Immature natural killer cell (primary cell): ENCODE results near the gene FPR1. TPM values are rescaled to one million over a fixed set of nuclear protein-coding genes. Genes with fewer than 3 reads are reported as not detected.

Experiments
- DNase-seq, 3 donors: peaks; one replicate each; pipeline ENCODE4 v3.0.0; 2022; ENCODE audit warnings: mixed read lengths in 1 of 3
- H3K27ac Mint-ChIP-seq, 6 donors: one replicate each; pipeline ENCODE4 v1.8.0; 2020; ENCODE audit warnings: mixed read lengths in 6 of 6, mild to moderate bottlenecking in 5 of 6, inconsistent platforms in 4 of 6, moderate library complexity in 3 of 6
- H3K27me3 Mint-ChIP-seq, 3 donors: one replicate each; pipeline ENCODE4 v1.8.0; 2020 to 2021; ENCODE audit warnings: low read depth in 3 of 3, mild to moderate bottlenecking in 3 of 3, mixed read lengths in 3 of 3, moderate library complexity in 3 of 3, inconsistent platforms in 1 of 3
- H3K36me3 Mint-ChIP-seq, 3 donors: one replicate each; pipeline ENCODE4 v1.8.0; 2020; ENCODE audit warnings: mixed read lengths in 3 of 3, inconsistent platforms in 2 of 3, mild to moderate bottlenecking in 2 of 3
- H3K4me1 Mint-ChIP-seq, 2 donors: one replicate each; pipeline ENCODE4 v1.8.0; 2020; ENCODE audit warnings: inconsistent platforms in 2 of 2, mild to moderate bottlenecking in 2 of 2, mixed read lengths in 2 of 2, moderate library complexity in 1 of 2
- H3K4me3 Mint-ChIP-seq, 5 donors: one replicate each; pipeline ENCODE4 v1.8.0; 2020; ENCODE audit warnings: mild to moderate bottlenecking in 5 of 5, mixed read lengths in 5 of 5, inconsistent platforms in 3 of 5, moderate library complexity in 3 of 5
- H3K9me3 Mint-ChIP-seq, 6 donors: one replicate each; pipeline ENCODE4 v1.8.0; 2020; ENCODE audit warnings: mild to moderate bottlenecking in 6 of 6, mixed read lengths in 6 of 6, inconsistent platforms in 4 of 6, moderate library complexity in 3 of 6
- polyA plus RNA-seq, 3 donors: library from polyadenylated mRNA; unstranded; fragments of 300-500 nt; fragmentation: Illumina TruSeq; gene quantifications; one replicate each; pipeline ENCODE4 v1.2.3, GENCODE V29; 2021

The FPR1 gene
- polyA plus RNA-seq, 3 donors from 2014 or later = 1.8 to 6.9 (median 1.8) TPM

- Mint-ChIP-seq H3K9me3 (peaks cover 0 to 5% (median under 1%) of the 10 kb centered on the region in 6 donors), H3K36me3 (no peaks in the 10 kb centered on the region), H3K4me3 (no peak overlapping the region), H3K27me3 (peaks cover 3 to 12% (median 9%) of the 10 kb centered on the region in 3 donors), H3K4me1 (no peaks in the 10 kb centered on the region), H3K27ac (no peak overlapping the region)
- no peak for DNase-seq
Measured at GRCh38 chr19:51766461-51766860, 14.8 kb upstream of the FPR1 start.

GRCh38 chr19:51765086-51765485 lies 13.4 kb upstream of the FPR1 start:
- Mint-ChIP-seq H3K27me3 (peaks cover 3 to 12% (median 9%) of the 10 kb centered on the region in 3 donors), H3K9me3 (peaks cover 0 to 5% (median under 1%) of the 10 kb centered on the region in 6 donors), H3K36me3 (no peaks in the 10 kb centered on the region), H3K4me1 (no peaks in the 10 kb centered on the region), H3K4me3 (no peak overlapping the region), H3K27ac (no peak overlapping the region)
- DNase-seq = no peak

DNA sequence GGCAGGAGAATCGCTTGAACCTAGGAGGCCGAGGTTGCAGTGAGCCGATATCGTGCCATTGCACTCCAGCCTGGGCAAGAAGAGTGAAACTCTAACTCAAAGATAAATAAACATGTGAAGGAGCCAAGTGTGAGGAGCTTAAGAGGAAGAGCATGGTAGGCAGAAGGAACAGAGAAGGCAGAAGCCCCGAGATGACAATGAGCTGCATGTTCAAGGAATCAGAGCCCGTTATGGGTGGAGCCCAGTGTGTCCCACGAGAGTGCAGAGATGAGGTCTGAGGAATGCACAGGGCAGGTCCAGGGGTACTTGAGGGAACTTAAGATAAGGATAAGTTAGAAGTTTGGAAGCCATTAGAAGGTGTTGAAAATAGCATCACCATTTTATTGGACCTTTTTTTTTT lies 10.0 kb upstream of the FPR1 start:
- Mint-ChIP-seq H3K27ac (no peak overlapping the region), H3K4me1 (no peaks in the 10 kb centered on the region), H3K36me3 (no peaks in the 10 kb centered on the region), H3K9me3 (peaks cover 0 to 8% (median 4%) of the 10 kb centered on the region in 6 donors), H3K4me3 (no peak overlapping the region), H3K27me3 (peaks cover 3 to 15% (median 8%) of the 10 kb centered on the region in 3 donors)
- no peak for DNase-seq

DNA sequence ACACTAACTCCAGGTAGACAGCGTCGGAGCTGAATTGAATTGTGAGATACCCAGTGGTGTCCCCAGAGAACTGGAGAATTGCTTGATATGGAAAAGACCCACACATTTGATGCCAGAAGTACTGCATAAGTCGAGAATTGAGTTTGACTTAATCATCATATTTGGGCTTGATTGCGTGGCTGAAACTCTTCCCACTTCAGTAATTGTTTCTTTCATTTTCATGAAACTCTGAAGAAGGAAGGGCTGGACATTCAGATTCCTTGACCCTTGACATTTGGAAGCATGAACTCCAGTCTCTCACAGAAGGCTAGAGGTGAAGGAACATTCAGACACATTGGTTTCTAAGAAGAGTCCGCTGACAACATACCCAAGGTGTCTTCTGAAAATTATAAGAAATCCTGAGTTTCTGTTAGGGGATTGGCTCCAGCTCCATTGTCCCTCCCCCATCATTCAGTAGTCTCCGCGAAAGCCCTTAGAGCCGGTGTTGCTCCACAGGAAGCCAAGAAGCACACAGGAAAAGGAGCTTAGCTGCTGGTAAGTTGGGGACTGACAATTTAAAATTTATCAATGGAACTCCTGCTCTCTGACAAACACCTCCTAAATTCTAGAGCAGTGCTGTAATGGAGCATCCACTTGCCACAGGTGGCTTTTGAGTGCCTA lies 9.1 kb upstream of the FPR1 start, which contains the start of gene FPR2:
TSS of gene FPR2 (plus strand) at position 484 of the 660 bp plus-strand sequence. CDS start 7,479 bp downstream, outside the sequence.
- peaks cover 3 to 11% (median 6%) of the 10 kb centered on the region in 3 donors for H3K27me3 Mint-ChIP-seq
- peaks cover 0 to 8% (median 4%) of the 10 kb centered on the region in 6 donors for H3K9me3 Mint-ChIP-seq
- no peak for DNase-seq
- H3K4me3 Mint-ChIP-seq = no peak within 1 kb of the TSS
- no peaks in the 10 kb centered on the region for H3K36me3 Mint-ChIP-seq
- H3K4me1 Mint-ChIP-seq = no peaks in the 10 kb centered on the region
- no peak within 1 kb of the TSS for H3K27ac Mint-ChIP-seq

GRCh38 chr19:51755571-51755970 lies 3.9 kb upstream of the FPR1 start:
- Mint-ChIP-seq H3K36me3 (no peaks in the 10 kb centered on the region), H3K4me3 (no peak overlapping the region), H3K9me3 (peaks cover 0 to 5% (median 1%) of the 10 kb centered on the region in 6 donors), H3K4me1 (no peaks in the 10 kb centered on the region), H3K27me3 (peaks cover 3 to 6% (median 4%) of the 10 kb centered on the region in 3 donors), H3K27ac (no peak overlapping the region)
- DNase-seq = no peak

DNA sequence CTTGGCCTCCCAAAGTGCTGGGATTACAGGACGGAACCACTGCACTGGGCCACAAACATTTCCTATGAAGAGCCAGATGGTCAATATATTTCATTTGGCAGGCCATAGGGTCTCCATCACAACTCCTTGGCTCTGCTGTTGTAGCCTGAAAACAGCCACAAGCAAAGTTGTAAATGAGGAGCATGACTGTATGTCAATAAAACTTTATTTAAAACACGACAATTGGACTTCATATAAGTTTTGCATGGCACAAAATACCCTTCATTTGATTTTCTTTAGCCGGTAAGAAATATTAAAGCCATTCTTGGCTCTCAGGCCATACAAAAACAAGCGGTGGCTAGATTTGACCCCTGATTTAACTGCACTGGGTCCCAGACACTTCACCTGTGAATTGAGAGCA lies 3.1 kb upstream of the FPR1 start:
- DNase-seq = no peak
- H3K27me3 Mint-ChIP-seq = peaks cover 0 to 6% (median 4%) of the 10 kb centered on the region in 3 donors
- no peak overlapping the region for H3K4me3 Mint-ChIP-seq
- H3K9me3 Mint-ChIP-seq = peaks cover 0 to 4% (median 1%) of the 10 kb centered on the region in 6 donors
- no peaks in the 10 kb centered on the region for H3K4me1 Mint-ChIP-seq
- no peaks in the 10 kb centered on the region for H3K36me3 Mint-ChIP-seq
- H3K27ac Mint-ChIP-seq = no peak overlapping the region

DNA sequence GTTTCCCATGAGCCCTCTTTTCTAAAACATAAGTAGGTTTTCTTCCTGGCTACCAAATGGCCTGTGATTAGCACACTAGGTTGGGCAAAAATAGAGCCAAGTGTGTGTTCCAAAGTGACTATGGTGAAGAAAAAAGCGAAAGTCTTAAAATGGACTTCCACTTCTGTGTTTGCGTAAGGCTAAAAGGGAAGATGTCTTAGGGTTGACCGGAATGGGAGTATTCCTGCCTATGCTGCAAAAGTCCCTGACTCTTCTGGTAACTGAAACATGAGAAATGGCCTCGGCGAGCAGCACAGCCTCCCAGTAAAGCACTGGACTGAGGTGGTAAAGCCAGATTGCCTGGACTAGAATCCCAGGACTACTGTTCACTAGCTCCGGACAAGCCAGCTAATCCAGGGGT lies 2.4 kb upstream of the FPR1 start:
- H3K9me3 Mint-ChIP-seq = no peaks in the 10 kb centered on the region
- no peak for DNase-seq
- no peak overlapping the region for H3K4me3 Mint-ChIP-seq
- no peak overlapping the region for H3K27ac Mint-ChIP-seq
- peaks cover 0 to 6% (median 6%) of the 10 kb centered on the region in 3 donors for H3K27me3 Mint-ChIP-seq
- no peaks in the 10 kb centered on the region for H3K36me3 Mint-ChIP-seq
- no peaks in the 10 kb centered on the region for H3K4me1 Mint-ChIP-seq

- H3K4me3 Mint-ChIP-seq = no peak overlapping the region
Measured at GRCh38 chr19:51750400-51751094, 1.1 kb downstream of the FPR1 start.

GRCh38 chr19:51749979-51750378 lies 1.7 kb downstream of the FPR1 start:
- H3K27ac Mint-ChIP-seq = no peak overlapping the region
- H3K36me3 Mint-ChIP-seq = no peaks in the 10 kb centered on the region
- peaks cover 0 to 9% (median 9%) of the 10 kb centered on the region in 3 donors for H3K27me3 Mint-ChIP-seq
- H3K4me1 Mint-ChIP-seq = no peaks in the 10 kb centered on the region
- DNase-seq = no peak
- H3K9me3 Mint-ChIP-seq = no peaks in the 10 kb centered on the region
- H3K4me3 Mint-ChIP-seq = no peak overlapping the region

More at GRCh38 chr19:51750400-51751094, 1.1 kb downstream of the FPR1 start:
- no peaks in the 10 kb centered on the region for H3K36me3 Mint-ChIP-seq
- no peaks in the 10 kb centered on the region for H3K4me1 Mint-ChIP-seq
- peaks cover 0 to 9% (median 7%) of the 10 kb centered on the region in 3 donors for H3K27me3 Mint-ChIP-seq
- DNase-seq = no peak
- no peaks in the 10 kb centered on the region for H3K9me3 Mint-ChIP-seq
- H3K27ac Mint-ChIP-seq = no peak overlapping the region

GRCh38 chr19:51746731-51747130 lies 4.9 kb downstream of the FPR1 start:
- peaks cover 0 to 3% (median 0%) of the 10 kb centered on the region in 3 donors for H3K36me3 Mint-ChIP-seq
- H3K27ac Mint-ChIP-seq = no peak overlapping the region
- DNase-seq = no peak
- peaks cover 0 to 2% (median 0%) of the 10 kb centered on the region in 6 donors for H3K9me3 Mint-ChIP-seq
- no peaks in the 10 kb centered on the region for H3K4me1 Mint-ChIP-seq
- no peak overlapping the region for H3K4me3 Mint-ChIP-seq
- H3K27me3 Mint-ChIP-seq = peaks cover 0 to 17% (median 8%) of the 10 kb centered on the region in 3 donors

- Mint-ChIP-seq H3K4me1 (no peaks in the 10 kb centered on the region), H3K27me3 (peaks cover 0 to 20% (median 4%) of the 10 kb centered on the region in 3 donors), H3K4me3 (no peak overlapping the region), H3K36me3 (peaks cover 0 to 3% (median 0%) of the 10 kb centered on the region in 3 donors), H3K27ac (no peak overlapping the region), H3K9me3 (peaks cover 0 to 2% (median 0%) of the 10 kb centered on the region in 6 donors)
- DNase-seq = no peak
Measured at GRCh38 chr19:51743405-51743804, 8.3 kb downstream of the FPR1 start.

- DNase-seq = no peak
- no peaks in the 10 kb centered on the region for H3K4me1 Mint-ChIP-seq
- no peak overlapping the region for H3K4me3 Mint-ChIP-seq
- peaks cover 0 to 3% (median 0%) of the 10 kb centered on the region in 3 donors for H3K36me3 Mint-ChIP-seq
- peaks cover 0 to 20% (median 3%) of the 10 kb centered on the region in 3 donors for H3K27me3 Mint-ChIP-seq
- peaks cover 0 to 2% (median 0%) of the 10 kb centered on the region in 6 donors for H3K9me3 Mint-ChIP-seq
- no peak overlapping the region for H3K27ac Mint-ChIP-seq
Measured at GRCh38 chr19:51742789-51743188, 8.9 kb downstream of the FPR1 start.

DNA sequence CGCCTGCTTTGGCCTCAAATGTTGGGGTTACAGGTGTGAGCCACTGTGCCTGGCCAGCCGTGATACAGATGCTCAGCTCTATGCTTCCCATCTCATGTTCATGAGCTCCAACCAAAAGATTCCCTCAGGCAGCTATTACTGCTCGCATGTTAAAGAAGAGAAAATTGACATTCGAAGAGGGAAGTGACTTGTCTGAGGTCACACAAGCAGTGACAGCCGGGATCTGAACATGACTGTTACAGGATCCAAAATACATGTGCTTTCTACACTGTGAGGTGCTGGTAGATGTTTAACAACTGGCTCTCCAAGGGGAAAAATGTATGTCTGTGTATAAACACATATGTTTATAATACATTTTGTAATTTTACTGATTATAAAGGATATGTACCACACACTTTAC lies 11.3 kb downstream of the FPR1 start:
- peaks cover 2 to 16% (median 2%) of the 10 kb centered on the region in 3 donors for H3K27me3 Mint-ChIP-seq
- no peak overlapping the region for H3K27ac Mint-ChIP-seq
- no peak for DNase-seq
- no peak overlapping the region for H3K4me3 Mint-ChIP-seq
- peaks cover 0 to 3% (median 0%) of the 10 kb centered on the region in 3 donors for H3K36me3 Mint-ChIP-seq
- peaks cover 0 to 3% (median 0%) of the 10 kb centered on the region in 6 donors for H3K9me3 Mint-ChIP-seq
- H3K4me1 Mint-ChIP-seq = no peaks in the 10 kb centered on the region
